GM19328 (cell line): ENCODE measurements around the gene TRANK1.

ENCODE experiments used
- ATAC-seq: cut with Tn5 transposase; IDR thresholded peaks from one replicate; pipeline ENCODE4 v1.9.1; 2021; ENCODE audit warnings: mild to moderate bottlenecking, moderate library complexity; ENCODE audit not compliant: unreplicated experiment

The TRANK1 gene

GRCh38 chr3:36862076-36862755 is 82.6 kb downstream of the TRANK1 start:
- no peak for ATAC-seq

- no peak for ATAC-seq
Observed at GRCh38 chr3:36859494-36859893, 85.4 kb downstream of the TRANK1 start.

- ATAC-seq, result no peak
Observed at GRCh38 chr3:36852071-36852470, 92.8 kb downstream of the TRANK1 start.

DNA sequence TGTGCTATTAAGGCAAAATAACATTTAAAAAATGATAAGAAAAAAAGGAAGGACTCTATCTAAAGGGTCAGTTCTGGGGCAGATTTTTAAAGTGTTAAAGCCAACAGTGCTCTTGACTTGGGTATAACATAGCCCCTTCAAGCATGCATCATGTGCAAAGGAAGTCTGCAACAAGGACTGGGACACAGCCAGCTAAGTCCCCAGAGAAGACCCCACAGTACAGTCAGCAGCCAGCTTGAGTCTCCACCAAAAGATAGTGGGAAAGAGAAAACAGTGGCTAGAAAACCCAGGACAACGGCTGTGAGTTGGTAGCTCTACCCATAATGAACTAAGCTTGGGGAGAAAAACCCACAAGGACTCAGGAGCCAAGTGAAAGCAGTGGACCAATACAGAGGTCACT is 94.1 kb downstream of the TRANK1 start:
- no peak for ATAC-seq

- ATAC-seq, result no peak
Observed at GRCh38 chr3:36846406-36846805, 98.4 kb downstream of the TRANK1 start.

DNA sequence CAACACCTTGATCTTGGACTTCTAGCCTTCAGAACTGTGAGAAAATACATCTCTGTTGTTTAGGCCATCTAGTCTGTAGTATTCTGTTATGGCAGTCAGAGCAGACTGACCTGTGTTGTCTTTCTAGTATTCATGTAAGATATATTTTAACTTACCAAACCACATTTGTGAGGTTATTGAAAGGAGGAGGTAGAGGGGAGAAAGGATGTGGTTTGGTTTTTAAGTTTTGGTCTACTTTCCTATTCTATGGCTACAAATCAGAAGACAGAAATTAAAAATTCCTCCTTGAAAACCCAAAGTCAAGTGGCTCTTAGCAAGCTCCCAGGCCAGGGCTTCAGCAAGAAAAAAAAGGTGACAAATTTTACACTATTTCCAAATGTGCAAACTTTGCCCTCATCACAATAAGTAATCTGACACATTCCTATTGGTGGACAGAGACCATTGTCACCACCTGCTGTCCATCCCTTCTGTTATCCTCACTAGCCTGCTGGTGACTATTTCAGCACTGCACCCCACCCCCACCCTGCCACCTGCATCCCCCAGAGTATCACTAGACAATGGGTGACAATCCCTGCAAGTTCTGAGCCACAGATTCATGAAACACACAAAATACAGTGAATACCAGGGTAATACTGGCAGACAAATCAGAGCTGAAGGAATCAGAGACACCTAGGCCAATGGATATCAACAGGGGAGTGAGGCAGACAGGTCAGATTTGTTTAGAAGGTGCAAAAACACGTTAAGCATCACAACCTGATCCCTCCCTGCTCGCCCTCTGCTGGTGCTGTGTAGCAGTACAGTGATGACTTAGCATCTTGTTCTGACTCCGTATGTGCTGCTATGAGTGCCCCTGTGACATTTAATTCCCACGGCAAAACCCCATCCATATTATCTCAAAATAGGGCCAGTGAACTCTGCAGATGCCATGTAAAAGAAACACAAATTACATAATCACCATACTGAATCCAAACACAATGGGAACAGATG is 101.5 kb downstream of the TRANK1 start:
- ATAC-seq, result peak; percentile 63

- no peak for ATAC-seq
Observed at GRCh38 chr3:36842275-36842674, 102.6 kb downstream of the TRANK1 start.

GRCh38 chr3:36840453-36840921 is 104.4 kb downstream of the TRANK1 start:
- no peak for ATAC-seq

DNA sequence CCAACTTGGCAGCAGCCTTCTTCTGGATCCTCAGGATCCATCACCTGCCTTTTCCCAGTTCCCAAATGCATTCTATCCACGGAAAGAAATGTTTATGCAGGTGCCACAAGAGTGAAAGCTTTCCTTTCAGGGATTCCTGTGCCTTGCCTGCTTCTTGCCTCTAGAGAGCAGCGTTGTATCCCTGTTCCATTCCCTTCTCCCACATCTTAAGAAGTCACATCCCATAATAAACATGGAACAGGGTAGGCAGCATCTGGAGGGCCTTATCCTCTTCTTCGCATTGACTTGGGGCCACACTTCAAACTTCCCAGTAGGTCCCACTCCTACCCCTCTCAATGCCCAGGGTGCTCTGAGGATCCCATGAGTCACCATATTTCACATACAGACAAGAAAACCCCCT is 107.8 kb downstream of the TRANK1 start:
- no peak for ATAC-seq

DNA sequence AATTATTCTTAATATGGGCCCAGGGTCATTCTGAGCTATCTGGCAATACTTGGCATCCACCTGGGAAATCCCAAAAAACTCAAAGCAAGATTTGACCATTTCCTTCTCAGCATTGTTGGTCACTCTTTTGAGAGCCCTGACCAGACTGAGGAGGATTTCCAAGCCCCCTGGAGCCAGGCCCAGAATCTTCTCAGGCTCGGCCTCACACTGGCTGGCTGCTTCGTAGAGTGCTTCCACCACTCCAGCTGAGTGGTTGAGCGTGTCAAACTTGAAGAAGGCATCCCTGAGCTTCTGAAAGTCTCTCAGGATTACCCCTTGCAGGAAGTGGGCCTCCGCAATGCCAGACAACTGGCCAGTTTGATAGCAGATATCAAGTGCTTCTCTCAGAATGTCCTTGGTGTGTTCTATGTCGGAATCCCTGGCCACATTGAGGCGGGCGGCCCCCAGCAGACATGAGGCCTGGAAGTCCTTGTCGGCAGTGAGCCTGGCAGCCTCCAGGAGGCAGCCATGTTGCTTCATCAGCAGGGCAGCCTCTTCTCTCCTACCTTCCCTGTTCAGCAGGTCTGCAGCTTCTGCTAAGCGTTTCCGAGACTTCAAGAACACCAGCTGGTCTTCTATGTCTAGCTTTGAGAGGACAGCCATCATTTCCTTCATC is 111.6 kb downstream of the TRANK1 start:
- no peak for ATAC-seq

- no peak for ATAC-seq
Observed at GRCh38 chr3:36832406-36832805, 112.4 kb downstream of the TRANK1 start.

DNA sequence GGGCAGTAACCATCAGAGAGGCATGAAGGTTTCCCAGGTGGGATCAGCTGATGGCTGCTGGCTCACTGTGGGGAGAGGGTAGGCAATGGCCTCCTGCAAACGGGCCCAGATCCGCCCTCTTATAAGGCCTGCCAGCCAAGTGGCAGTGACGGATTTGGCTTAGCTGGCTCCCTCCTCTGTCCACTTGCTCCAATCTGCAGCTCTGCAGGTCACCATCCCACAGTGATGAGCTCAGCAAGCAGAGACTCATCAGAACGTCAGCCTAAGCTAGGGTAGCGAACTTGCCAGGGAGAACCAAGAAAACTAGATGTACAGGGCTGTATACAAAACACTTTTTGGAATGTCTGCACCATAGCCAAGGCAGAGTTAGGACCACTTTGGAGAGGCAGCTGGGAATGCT is 117.7 kb downstream of the TRANK1 start:
- ATAC-seq, result no peak

DNA sequence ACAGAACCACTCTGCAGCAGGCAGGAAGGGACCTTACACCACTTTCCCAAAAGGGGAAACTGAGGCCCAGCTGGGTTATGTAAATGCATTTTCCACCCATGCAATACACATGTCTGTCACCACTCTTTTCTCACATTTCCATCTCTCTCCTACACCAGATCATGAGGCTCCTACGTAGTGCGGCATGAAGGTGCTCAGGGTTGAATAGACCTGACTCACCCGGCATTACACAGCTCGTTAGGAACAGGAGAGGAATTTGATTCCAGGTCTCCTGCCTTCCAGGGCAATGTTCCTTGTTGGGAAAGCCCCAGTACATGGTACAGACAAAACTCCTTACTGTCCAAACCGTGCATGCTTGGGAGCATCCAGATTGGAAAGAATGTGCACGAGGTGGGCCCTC is 118.6 kb downstream of the TRANK1 start:
- no peak for ATAC-seq

DNA sequence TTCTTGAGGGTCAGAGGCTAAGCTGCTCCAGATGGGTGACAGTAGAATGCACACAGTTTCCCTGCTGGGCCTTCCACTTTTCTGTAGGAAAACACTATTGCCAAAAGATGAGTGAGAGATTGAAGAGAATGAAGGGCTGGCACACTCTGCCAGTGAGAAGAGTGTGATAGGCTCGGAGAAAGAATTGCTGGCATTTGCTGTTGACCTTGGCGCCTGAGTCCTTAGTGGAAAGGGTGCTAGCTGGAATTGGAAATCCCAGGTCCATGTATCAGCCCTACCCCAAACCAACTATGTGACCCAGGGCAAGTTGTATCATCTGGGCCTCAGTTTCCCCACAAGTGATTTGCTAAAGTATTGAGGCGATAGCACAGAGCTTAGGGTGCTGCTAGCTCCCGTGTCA is 120.4 kb downstream of the TRANK1 start:
- ATAC-seq, result no peak

DNA sequence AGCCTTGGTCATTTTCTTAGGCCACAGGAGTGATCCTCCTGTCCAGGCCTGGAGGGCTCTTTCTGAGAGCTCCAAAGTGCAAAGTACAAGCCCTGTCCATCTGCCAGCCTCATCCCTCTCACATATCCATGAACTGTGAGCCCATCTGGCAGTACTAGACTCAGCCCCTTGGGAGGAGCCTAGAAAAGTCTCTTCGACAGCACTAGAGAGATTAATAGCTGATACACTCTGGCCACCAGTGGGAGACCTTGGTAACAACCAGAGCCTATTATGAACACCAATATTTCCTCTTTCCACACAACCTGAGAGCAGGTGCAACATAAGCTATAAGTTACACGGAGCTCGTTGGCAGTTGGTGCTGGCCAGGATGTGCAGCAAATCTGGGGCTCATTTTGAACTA is 121.0 kb downstream of the TRANK1 start:
- ATAC-seq, result no peak

GRCh38 chr3:36820083-36820482 is 124.8 kb downstream of the TRANK1 start:
- no peak for ATAC-seq

- no peak for ATAC-seq
Observed at GRCh38 chr3:36817806-36818533, 126.9 kb downstream of the TRANK1 start.

DNA sequence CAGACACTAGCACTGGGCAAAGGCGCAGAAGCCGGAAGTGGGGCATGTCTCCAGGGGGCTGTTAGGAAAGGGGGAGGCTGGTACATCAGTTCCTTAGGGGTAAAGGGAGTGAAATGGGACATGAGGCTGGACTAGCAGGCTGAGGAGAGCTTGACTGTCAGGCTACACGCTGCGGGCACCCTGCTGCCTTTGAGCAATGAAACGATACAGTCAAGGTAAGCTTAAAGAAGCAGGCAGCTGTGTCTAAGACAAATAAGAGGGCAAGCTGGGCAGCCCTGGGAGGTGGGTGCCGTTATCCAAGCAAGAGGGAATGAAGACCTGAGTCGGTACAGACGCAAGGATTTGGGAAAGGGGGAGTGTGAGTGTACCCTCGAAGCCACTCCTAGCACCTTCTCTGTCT is 129.5 kb downstream of the TRANK1 start:
- no peak for ATAC-seq

DNA sequence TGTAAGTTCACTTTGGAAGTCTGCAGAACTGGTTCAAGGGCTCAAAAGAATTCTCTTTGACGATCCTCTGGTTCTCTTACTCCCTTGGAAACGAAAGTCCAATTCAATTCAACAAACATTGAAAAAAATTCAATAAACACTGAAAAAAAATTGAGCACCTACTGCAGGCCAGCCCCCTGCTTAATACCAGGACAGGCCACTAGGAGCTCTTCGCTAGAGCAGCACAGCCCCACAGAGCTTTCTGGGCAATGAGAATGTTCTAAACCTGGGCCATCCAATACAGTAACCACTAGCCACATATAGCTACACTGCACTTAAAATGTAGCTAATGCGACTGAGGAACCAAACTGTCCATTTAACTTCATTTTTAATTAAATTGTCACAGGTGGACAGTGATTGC is 130.1 kb downstream of the TRANK1 start:
- ATAC-seq, result no peak

- no peak for ATAC-seq
Observed at GRCh38 chr3:36814066-36814717, 130.7 kb downstream of the TRANK1 start.
